ENCODE data around the gene LOXL1. TPM values are rescaled to one million over a fixed set of nuclear protein-coding genes. Genes with fewer than 3 reads are reported as not detected.

LOXL1 gene
- total and polyA plus RNA-seq, 9 of the 15 experiments (the other 6 are each of a cell fraction or from before 2014, with no cell fraction given): 0.14 TPM; not detected in 8

DNA sequence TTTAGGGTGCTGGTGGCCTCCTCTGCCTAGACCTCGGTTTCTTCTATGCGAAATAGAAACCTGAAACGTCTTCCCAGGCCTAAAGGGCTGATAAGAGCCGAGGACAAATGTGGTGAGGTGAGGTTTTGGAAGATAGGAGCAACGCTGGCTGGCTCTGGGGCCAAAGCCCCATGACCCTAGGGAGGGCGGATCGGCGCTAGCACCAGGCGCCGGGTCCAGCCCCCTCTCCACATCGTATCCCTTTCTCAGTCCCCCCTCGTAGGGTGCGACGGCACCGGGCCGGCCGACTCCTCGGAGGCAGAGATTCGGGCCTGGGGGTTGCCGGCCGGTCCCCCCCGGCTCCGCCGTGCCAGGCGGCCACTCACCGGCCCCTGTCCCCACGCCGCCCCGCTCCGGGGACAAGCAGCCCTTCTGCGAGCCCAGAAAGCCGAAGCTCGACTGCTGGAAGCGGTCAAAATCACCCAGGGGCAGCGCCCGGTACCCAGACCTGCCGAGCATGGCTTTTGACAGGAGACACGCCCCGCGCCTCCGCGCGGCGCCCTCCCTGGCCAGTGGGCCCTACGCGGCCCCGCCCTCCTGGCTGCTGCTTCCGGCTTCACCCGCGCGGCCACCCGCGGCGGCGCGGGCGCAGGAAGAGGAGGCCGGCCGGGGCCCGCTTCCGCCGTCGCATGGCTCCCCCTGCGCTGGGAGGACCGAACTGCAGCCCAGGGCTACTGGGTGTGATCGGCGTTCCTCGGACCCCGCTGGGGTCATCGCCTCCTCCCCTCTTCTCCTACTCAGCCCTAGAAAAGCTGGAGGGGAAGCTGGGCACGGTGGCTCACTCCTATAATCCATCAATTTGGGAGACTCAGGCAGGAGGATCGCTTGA is 65.7 kb downstream of the LOXL1 start, which contains the start of gene STOML1 (continued):
- TF ChIP-seq TAF1 (IDR thresholded peaks at IDR 0.05; ENCODE audit: control insufficient read depth, extremely low read depth, insufficient read depth, low read length, severe bottlenecking) (peak; percentile 63), SUPT5H (IDR thresholded peaks at IDR 0.05) (no peak), NONO (IDR thresholded peaks at IDR 0.05; ENCODE audit: low read depth in 2 of 2, low read length in 1 of 2) (peak in 1 of 2 experiments; percentile 93; a peak in 2 of 4 replicates), RCOR1 (IDR thresholded peaks at IDR 0.05; ENCODE audit: borderline replicate concordance in 1 of 2, low read depth in 2 of 2, low read length in 2 of 2) (peak in 1 of 2 experiments; percentile 62; a peak in 2 of 4 replicates), NEUROD1 (IDR thresholded peaks at IDR 0.05; ENCODE audit: borderline replicate concordance, low read depth, low read length, partially characterized antibody) (peak; percentile 57), ETV6 (IDR thresholded peaks at IDR 0.05; ENCODE audit: borderline replicate concordance in 1 of 2, low read depth in 2 of 2, low read length in 1 of 2) (no peak), ETV6 (CRISPR knock-in tag; IDR thresholded peaks at IDR 0.05; ENCODE audit: borderline replicate concordance) (no peak), ZNF644 (tag; IDR thresholded peaks at IDR 0.05; ENCODE audit: low read depth) (no peak), SIN3B (IDR thresholded peaks at IDR 0.05; ENCODE audit: low read depth) (peak; percentile 70), TGIF2 (CRISPR knock-in tag; IDR thresholded peaks at IDR 0.05) (peak; percentile 98), YY1 (IDR thresholded peaks at IDR 0.05; ENCODE audit: borderline replicate concordance in 1 of 3, control insufficient read depth in 1 of 3, extremely low read depth in 1 of 3, insufficient read depth in 3 of 3, insufficient read length in 1 of 3, insufficient replicate concordance in 2 of 3, low read depth in 1 of 3, low read length in 2 of 3) (peak in 2 of 3 experiments; percentile 55 to 66), KLF16 (IDR thresholded peaks at IDR 0.05) (peak; percentile 46; the same call in 1 of the 2 replicates), ZFX (CRISPR knock-in tag; IDR thresholded peaks at IDR 0.05) (peak; percentile 75), HMG20B (CRISPR knock-in tag; IDR thresholded peaks at IDR 0.05) (no peak), MYNN (IDR thresholded peaks at IDR 0.05) (peak; percentile 40; the same call in 1 of the 2 replicates), MYNN (CRISPR knock-in tag; IDR thresholded peaks at IDR 0.05) (no peak), CREB1 (IDR thresholded peaks at IDR 0.05) (peak; percentile 35; the same call in 1 of the 2 replicates), CREB1 (CRISPR knock-in tag; IDR thresholded peaks at IDR 0.05) (peak; percentile 32; the same call in 1 of the 2 replicates), ZKSCAN1 (IDR thresholded peaks at IDR 0.05; ENCODE audit: low read depth, low read length) (no peak), STAT5A (IDR thresholded peaks at IDR 0.05; ENCODE audit: borderline replicate concordance, low read length) (peak; percentile 74), BRCA1 (IDR thresholded peaks at IDR 0.05) (no peak), BRCA1 (CRISPR knock-in tag; IDR thresholded peaks at IDR 0.05) (no peak), PCBP2 (IDR thresholded peaks at IDR 0.05; ENCODE audit: low read depth, low read length, poor library complexity, severe bottlenecking) (no peak), BHLHE40 (IDR thresholded peaks at IDR 0.05; ENCODE audit: low read length) (peak; percentile 27; the same call in 1 of the 2 replicates), EP300 (IDR thresholded peaks at IDR 0.05; ENCODE audit: low read length) (peak; percentile 66; the same call in 1 of the 2 replicates), PRMT5 (CRISPR knock-in tag; IDR thresholded peaks at IDR 0.05) (no peak)
- TF ChIP-seq, protein P1, sequence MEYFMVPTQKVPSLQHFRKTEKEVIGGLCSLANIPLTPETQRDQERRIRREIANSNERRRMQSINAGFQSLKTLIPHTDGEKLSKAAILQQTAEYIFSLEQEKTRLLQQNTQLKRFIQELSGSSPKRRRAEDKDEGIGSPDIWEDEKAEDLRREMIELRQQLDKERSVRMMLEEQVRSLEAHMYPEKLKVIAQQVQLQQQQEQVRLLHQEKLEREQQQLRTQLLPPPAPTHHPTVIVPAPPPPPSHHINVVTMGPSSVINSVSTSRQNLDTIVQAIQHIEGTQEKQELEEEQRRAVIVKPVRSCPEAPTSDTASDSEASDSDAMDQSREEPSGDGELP (CRISPR knock-in tag; IDR thresholded peaks at IDR 0.05; ENCODE audit: borderline replicate concordance): peak; percentile 51; the same call in 1 of the 2 replicates

Data from K562 (cell line).